Coronary artery (tissue), 2 donors: ENCODE results near the gene MYCBPAP.

Source experiments
- DNase-seq: peaks from one replicate; pipeline ENCODE4 v3.0.0-alpha.2; 2017; ENCODE audit warnings: low spot score
- H3K27ac ChIP-seq, 2 donors: fragments of 200-600 bp; sonication (generic); one replicate each; pipeline ENCODE4 v1.5.1; 2016 to 2019
- H3K4me3 ChIP-seq: fragments of 200-600 bp; sonication (generic); 2 replicates; pipeline ENCODE4 v1.5.1; 2016; ENCODE audit warnings: mild to moderate bottlenecking, moderate library complexity
- CTCF ChIP-seq: fragments of 200-600 bp; sonication (generic); IDR thresholded peaks from one replicate; pipeline ENCODE4 v1.5.1; 2019; ENCODE audit warnings: antibody characterized with exemption

The MYCBPAP gene

GRCh38 chr17:50539762-50540559 is 31.7 kb downstream of the MYCBPAP start:
- DNase-seq = no peak
- Histone ChIP-seq H3K4me3 (no peak overlapping the region), H3K27ac (no peak overlapping the region)
- TF ChIP-seq CTCF = no peak

GRCh38 chr17:50540560-50541401 is 32.5 kb downstream of the MYCBPAP start:
- peak overlapping the region in 1 of 2 donors; percentile 76 for H3K27ac ChIP-seq
- peak overlapping the region; percentile 77 for H3K4me3 ChIP-seq
- DNase-seq = no peak
- TF ChIP-seq CTCF = no peak

GRCh38 chr17:50541402-50541715 is 33.1 kb downstream of the MYCBPAP start:
- Histone ChIP-seq H3K4me3 (peak overlapping the region; percentile 77), H3K27ac (peak overlapping the region in 1 of 2 donors; percentile 76)

GRCh38 chr17:50541716-50542688 is 33.8 kb downstream of the MYCBPAP start:
- H3K4me3 ChIP-seq = peak overlapping the region; percentile 77
- peak; percentile 87 for DNase-seq
- no peak for TF ChIP-seq CTCF
- peak overlapping the region; percentile 36 to 76 for H3K27ac ChIP-seq

More at GRCh38 chr17:50541402-50541715, 33.1 kb downstream of the MYCBPAP start:
- no peak for TF ChIP-seq CTCF
- DNase-seq = no peak

GRCh38 chr17:50542795-50543774 is 34.8 kb downstream of the MYCBPAP start:
- peak overlapping the region; percentile 77 for H3K4me3 ChIP-seq
- no peak overlapping the region for H3K27ac ChIP-seq
- no peak for DNase-seq

More at GRCh38 chr17:50542795-50543774, 34.8 kb downstream of the MYCBPAP start:
- no peak for TF ChIP-seq CTCF
